Measurements from ENCODE around the gene RNF5.

DNA sequence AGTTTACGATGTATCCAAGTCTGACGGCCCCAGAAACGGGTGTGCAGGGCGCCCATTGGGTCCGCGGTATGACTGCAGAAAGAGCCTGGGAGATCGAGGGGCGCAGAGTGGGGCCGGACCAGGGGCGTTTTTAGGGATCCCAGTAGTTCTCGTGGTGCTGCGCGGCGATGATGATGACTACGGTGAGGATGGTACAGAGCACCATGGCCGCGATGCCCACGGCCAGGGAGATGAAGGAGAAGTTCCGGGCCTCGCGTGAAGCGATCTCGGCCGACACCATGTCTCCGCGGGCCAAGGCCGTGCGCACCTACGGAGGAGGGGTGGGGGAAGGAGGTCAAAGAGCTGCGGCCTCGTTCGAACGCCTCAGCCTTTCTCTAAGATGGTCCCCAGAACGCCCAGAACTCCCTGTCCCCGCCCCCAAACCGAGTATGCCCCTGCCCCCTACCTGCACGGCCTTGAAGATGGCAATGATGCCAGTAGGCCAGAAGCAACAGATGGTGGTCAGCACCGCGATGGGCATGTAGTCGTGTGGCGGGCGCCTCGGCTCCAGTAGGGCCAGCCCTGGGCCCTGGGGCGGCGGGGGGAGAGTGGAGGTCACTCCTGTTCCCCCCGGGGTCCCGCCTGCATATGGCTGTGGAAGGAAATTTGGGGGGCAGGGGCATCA, 29.0 kb upstream of the RNF5 start:
- TF ChIP-seq POLR2A (IDR thresholded peaks at IDR 0.05) (no peak), CTCF (IDR thresholded peaks at IDR 0.05) (no peak)

All from testis (tissue), 2 donors.